ENCODE results near the gene ARHGEF4. TPM values are rescaled to one million over a fixed set of nuclear protein-coding genes. Genes with fewer than 3 reads are reported as not detected.

Gene ARHGEF4
- total and polyA plus RNA-seq, 10 donors, result 0.19 to 0.88 (median 0.46) TPM; not detected in 2

- Histone ChIP-seq H3K4me3 (no peak overlapping the region), H3K4me1 (no peaks in the 10 kb centered on the region), H3K9me3 (no peaks in the 10 kb centered on the region), H3K27me3 (replicated peaks in 1 of 7) (peaks cover 0 to 34% (median 0%) of the 10 kb centered on the region in 7 donors), H3K27ac (no peak overlapping the region), H3K36me3 (no peaks in the 10 kb centered on the region)
- TF ChIP-seq POLR2A (IDR thresholded peaks at IDR 0.05) (no peak), POLR2AphosphoS5 (IDR thresholded peaks at IDR 0.05) (no peak), CTCF (IDR thresholded peaks at IDR 0.05 in 8 of 11, conservative IDR thresholded peaks at IDR 0.05 in 3 of 11) (no peak)
- WGBS, 5 donors, result 47 to 55% (median 52%) methylated on average over 8 of the region's 8 CpGs
- intact Hi-C loops (cut with DNase I; ENCODE audit: low total_unique reads), result no loop called here
- no peak for DNase-seq
Measured at GRCh38 chr2:131016826-131017741, 180.4 kb downstream of the ARHGEF4 start.

DNA sequence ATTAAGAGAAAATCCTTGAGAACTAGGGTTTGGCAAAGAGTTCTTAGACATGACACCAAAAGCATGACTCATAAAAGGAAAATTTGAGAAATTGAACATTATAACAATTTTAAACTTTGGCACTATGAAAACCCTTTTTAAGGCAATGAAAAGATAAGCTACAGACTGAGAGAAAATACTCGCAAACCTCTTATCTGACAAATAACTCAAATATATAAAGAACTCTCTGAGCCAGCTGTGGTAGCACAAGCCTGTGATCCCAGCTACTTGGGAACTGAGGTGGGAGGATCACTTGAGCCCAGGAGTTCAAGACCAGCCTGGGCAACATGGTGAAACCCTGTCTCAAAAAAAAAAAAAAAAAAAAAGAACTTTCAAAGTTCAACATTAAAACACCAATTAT lies 186.0 kb downstream of the ARHGEF4 start:
- intact Hi-C loops (cut with DNase I; ENCODE audit: low total_unique reads), result no loop called here
- no peak overlapping the region for H3K27ac ChIP-seq
- no peaks in the 10 kb centered on the region for H3K36me3 ChIP-seq
- H3K27me3 ChIP-seq (replicated peaks in 1 of 7), result peaks cover 0 to 34% (median 0%) of the 10 kb centered on the region in 7 donors
- 73 to 93% (median 84%) methylated on average over 1 of the region's 1 CpG for WGBS, 5 donors
- H3K4me1 ChIP-seq, result no peaks in the 10 kb centered on the region
- DNase-seq, result no peak
- no peak for TF ChIP-seq POLR2AphosphoS5 (IDR thresholded peaks at IDR 0.05)
- no peak for TF ChIP-seq POLR2A (IDR thresholded peaks at IDR 0.05)
- no peak for TF ChIP-seq CTCF (IDR thresholded peaks at IDR 0.05 in 8 of 11, conservative IDR thresholded peaks at IDR 0.05 in 3 of 11)
- peaks cover 0 to 8% (median 4%) of the 10 kb centered on the region in 8 donors for H3K9me3 ChIP-seq
- H3K4me3 ChIP-seq, result no peak overlapping the region

DNA sequence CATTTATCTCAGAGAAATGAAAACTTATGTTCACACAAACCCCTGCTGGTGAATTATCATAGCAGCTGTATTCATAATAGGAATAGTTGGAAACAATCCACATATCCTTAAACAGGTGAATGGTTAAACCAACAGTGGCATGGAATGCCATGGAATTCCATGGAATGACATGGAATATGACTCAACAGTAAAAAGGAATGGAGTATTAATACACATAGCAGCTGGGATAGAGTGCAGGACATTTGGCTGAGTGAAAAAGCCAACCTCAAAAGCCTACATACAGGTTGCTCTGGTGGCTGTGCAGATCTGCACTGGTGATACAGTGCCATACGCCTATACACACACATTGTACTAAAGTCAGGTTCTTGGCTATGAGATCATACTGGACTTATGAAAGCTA lies 187.0 kb downstream of the ARHGEF4 start:
- 77 to 97% (median 94%) methylated on average over 1 of the region's 1 CpG for WGBS, 5 donors
- no peaks in the 10 kb centered on the region for H3K36me3 ChIP-seq
- H3K9me3 ChIP-seq, result peaks cover 0 to 14% (median 9%) of the 10 kb centered on the region in 8 donors
- H3K27ac ChIP-seq, result no peak overlapping the region
- no peak for TF ChIP-seq CTCF (IDR thresholded peaks at IDR 0.05 in 8 of 11, conservative IDR thresholded peaks at IDR 0.05 in 3 of 11)
- H3K27me3 ChIP-seq (replicated peaks in 1 of 7), result peaks cover 0 to 34% (median 0%) of the 10 kb centered on the region in 7 donors
- no peaks in the 10 kb centered on the region for H3K4me1 ChIP-seq
- no peak overlapping the region for H3K4me3 ChIP-seq
- intact Hi-C loops (cut with DNase I; ENCODE audit: low total_unique reads), result no loop called here
- DNase-seq, result no peak

DNA sequence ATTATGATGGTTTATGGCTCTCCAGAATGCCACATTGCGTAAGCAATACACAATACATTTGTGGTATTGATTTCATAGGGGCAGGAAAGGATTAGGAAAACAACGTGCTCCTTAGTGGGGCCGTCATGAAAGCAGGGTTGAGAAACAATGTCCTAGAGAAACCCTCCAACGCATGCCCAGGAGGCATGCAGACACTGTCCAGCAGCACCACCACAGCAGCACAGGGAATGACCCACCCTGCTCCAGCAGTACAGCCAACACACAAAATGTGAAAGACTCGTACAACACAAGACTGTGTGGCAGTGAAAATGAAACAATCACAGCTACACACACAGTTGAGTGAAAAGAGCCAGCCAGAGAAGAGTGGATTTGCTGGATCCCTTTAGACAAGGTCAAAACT lies 190.2 kb downstream of the ARHGEF4 start:
- Histone ChIP-seq H3K36me3 (no peaks in the 10 kb centered on the region), H3K9me3 (peaks cover 0 to 14% (median 9%) of the 10 kb centered on the region in 8 donors), H3K27me3 (replicated peaks in 1 of 7) (peaks cover 0 to 24% (median 0%) of the 10 kb centered on the region in 7 donors), H3K27ac (no peak overlapping the region), H3K4me3 (no peak overlapping the region), H3K4me1 (no peaks in the 10 kb centered on the region)
- DNase-seq, result peak; percentile 20
- 38 to 66% (median 54%) methylated on average over 5 of the region's 5 CpGs for WGBS, 5 donors
- intact Hi-C loops (cut with DNase I; ENCODE audit: low total_unique reads), result no loop called here
- TF ChIP-seq POLR2A (IDR thresholded peaks at IDR 0.05) (no peak), CTCF (IDR thresholded peaks at IDR 0.05 in 8 of 11, conservative IDR thresholded peaks at IDR 0.05 in 3 of 11) (no peak), POLR2AphosphoS5 (IDR thresholded peaks at IDR 0.05) (no peak)

Measured in spleen (tissue), 11 donors.